Measurements from ENCODE around the gene ZNF580. TPM values are rescaled to one million over a fixed set of nuclear protein-coding genes. Genes with fewer than 3 reads are reported as not detected.
A peak's percentile ranks its signal among the peaks of the same experiment; 100 is the strongest.

The ZNF580 gene
- total and polyA plus RNA-seq, 5 experiments from 2014 or later, result 15.3 to 111 (median 21.7) TPM

GRCh38 chr19:55676889-55677505 lies 36.2 kb downstream of the ZNF580 start:
- DNase-seq, result no peak
- peak overlapping the region in 9 of 10 donors; percentile 1 to 97 (median 86) for H3K27ac Mint-ChIP-seq
- H3K9me3 Mint-ChIP-seq, result no peaks in the 10 kb centered on the region
- peak overlapping the region; percentile 86 to 98 (median 96) for H3K4me3 Mint-ChIP-seq
- H3K27me3 Mint-ChIP-seq, result no peaks in the 10 kb centered on the region
- H3K36me3 Mint-ChIP-seq, result peaks cover 2 to 60% (median 4%) of the 10 kb centered on the region in 3 donors
- H3K4me1 Mint-ChIP-seq, result peaks cover 34 to 75% (median 65%) of the 10 kb centered on the region in 4 donors
- POLR2A ChIA-PET, result interaction anchor here (1.0 to 1.9 kb wide), 2 partner anchors 10 to 23 kb away, joined by 3 to 5 read pairs; partner anchors contain the start of gene U2AF2
- no peak for ATAC-seq

- Mint-ChIP-seq H3K4me1 (peaks cover 34 to 71% (median 66%) of the 10 kb centered on the region in 4 donors), H3K36me3 (peaks cover 2 to 57% (median 4%) of the 10 kb centered on the region in 3 donors), H3K4me3 (peak overlapping the region in 9 of 10 donors; percentile 54 to 98 (median 71)), H3K27ac (peak overlapping the region in 7 of 10 donors; percentile 22 to 84 (median 69)), H3K27me3 (no peaks in the 10 kb centered on the region), H3K9me3 (no peaks in the 10 kb centered on the region)
- POLR2A ChIA-PET, result no interaction called here
- no peak for ATAC-seq
- DNase-seq, result no peak
Measured at GRCh38 chr19:55677572-55678028, 36.8 kb downstream of the ZNF580 start.

DNA sequence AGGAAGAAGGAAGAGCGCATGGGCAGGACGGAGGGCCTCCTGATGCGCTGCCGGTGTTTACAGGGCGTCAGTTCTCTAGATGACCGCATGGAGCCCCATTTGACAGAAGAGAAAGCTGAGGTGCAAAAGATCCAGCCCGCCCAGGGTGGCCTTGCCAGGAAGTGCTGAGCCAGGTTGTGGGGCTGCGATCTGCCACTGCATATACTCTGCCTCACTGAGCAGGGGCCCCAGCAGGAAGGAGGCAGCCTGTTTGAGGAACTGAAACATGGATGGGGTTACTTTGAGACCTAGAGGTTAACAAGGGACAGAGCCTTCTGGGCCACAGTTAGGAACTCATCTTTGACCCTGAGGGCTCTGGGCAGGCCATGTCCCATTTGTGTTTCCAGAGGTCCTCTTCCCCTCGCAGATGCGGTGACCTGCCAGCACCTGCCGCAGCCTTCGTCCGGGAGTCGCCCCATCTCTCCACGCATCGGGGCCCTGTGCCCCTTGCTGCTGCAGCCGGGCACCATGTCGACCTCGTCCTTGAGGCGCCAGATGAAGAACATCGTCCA lies 37.4 kb downstream of the ZNF580 start:
- H3K27ac Mint-ChIP-seq, result peak overlapping the region in 7 of 10 donors; percentile 22 to 84 (median 64)
- POLR2A ChIA-PET, result no interaction called here
- H3K36me3 Mint-ChIP-seq, result peaks cover 2 to 52% (median 4%) of the 10 kb centered on the region in 3 donors
- ATAC-seq (no peak), DNase-seq (peak in 1 of 10 donors; percentile 48)
- peaks cover 34 to 68% (median 65%) of the 10 kb centered on the region in 4 donors for H3K4me1 Mint-ChIP-seq
- peak overlapping the region in 6 of 10 donors; percentile 54 to 98 (median 96) for H3K4me3 Mint-ChIP-seq
- H3K27me3 Mint-ChIP-seq, result no peaks in the 10 kb centered on the region
- no peaks in the 10 kb centered on the region for H3K9me3 Mint-ChIP-seq

DNA sequence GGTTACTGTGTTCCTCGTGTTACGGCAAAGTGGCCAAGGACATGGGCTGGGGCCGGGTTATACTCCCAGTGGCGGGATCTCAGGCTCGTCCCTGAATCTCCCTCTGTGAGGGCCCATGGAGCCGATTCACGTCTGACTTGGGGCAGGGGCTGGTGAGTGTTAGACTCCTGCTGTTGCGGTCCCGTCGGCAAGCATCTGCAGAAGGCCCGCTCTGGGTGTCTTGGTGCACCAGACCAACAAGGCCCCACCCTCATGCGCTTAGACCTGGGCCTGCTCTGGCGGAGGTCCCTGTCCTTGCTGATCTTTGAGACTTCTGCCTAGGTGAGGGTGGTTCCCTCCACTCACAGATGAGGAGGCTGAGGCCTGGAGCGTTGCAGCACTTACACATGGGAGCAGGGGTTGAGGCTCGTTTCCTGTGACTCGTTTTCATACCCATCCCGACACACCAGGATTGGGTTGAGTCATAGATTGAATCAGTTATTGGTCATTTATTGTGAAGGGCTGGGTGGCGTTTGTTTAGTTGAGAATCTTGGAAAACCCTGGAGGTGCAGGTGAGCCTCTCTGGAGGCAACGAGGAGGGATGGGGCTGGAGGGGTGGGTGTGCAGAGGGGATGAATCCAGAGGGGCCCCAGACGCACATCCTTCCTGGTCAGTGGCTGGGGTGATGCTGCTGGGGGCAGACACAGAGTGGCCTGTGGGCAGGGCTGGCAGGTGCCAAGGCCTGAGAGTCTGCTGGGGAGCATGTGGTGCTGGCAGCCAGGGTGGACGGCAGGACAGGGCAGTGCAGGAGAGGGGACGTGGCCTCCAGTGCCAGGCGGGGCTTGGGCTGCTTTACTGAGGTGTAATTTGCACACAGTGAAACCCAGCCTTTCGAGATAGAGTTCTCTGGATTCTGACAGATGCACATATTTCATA lies 38.8 kb downstream of the ZNF580 start:
- H3K27me3 Mint-ChIP-seq, result no peaks in the 10 kb centered on the region
- peak overlapping the region in 5 of 10 donors; percentile 20 to 66 (median 62) for H3K27ac Mint-ChIP-seq
- no peaks in the 10 kb centered on the region for H3K9me3 Mint-ChIP-seq
- POLR2A ChIA-PET, result no interaction called here
- H3K4me3 Mint-ChIP-seq, result peak overlapping the region in 2 of 10 donors; percentile 4 to 30
- peaks cover 31 to 68% (median 59%) of the 10 kb centered on the region in 4 donors for H3K4me1 Mint-ChIP-seq
- H3K36me3 Mint-ChIP-seq, result peaks cover 4 to 51% (median 5%) of the 10 kb centered on the region in 3 donors
- DNase-seq (no peak), ATAC-seq (no peak)

DNA sequence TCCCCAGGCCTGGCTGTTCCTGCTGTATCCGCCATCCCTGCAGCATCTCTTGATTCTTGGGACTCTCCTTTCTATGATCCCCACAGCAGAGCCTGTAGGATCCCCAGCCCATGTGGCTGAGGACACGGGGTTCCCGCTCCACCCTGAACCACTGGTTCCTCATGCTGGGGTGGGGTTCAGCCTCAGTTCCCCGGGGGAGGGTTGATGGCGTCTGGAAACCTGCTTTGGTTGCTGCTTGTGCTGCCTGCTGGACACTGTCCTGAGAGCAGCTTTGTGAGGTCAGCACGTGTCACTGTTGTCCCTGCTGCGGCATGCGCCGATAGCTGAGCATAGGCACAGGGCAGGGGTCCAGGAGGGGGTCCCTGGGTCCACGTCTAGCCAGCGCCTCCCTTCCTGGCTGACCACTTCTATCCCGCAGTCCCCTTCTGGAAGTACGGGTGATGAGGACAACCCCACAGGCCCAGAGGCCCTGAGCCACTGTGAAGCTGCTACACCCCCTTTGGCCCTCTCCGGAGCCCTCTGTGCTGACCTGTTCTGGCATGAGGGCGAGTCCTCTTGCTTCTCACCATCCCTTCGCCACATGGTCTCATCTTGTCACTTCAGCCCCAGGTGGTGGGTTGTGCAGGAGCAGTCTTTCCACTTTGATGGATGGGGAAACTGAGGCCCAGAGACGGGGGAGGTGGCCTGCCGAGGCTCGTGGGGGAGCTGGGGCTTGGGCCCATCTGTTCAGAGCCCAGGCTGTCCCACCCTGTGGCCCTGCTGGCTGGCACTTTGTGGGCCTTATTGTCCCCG lies 39.7 kb downstream of the ZNF580 start:
- no peak for ATAC-seq
- Mint-ChIP-seq H3K4me1 (peaks cover 29 to 68% (median 58%) of the 10 kb centered on the region in 4 donors), H3K36me3 (peaks cover 2 to 56% (median 5%) of the 10 kb centered on the region in 3 donors), H3K9me3 (no peaks in the 10 kb centered on the region), H3K27me3 (no peaks in the 10 kb centered on the region), H3K27ac (peak overlapping the region in 1 of 10 donors; percentile 59), H3K4me3 (peak overlapping the region in 3 of 10 donors; percentile 26 to 56 (median 30))
- DNase-seq, result no peak
- POLR2A ChIA-PET, result no interaction called here

GRCh38 chr19:55681131-55682092 lies 40.6 kb downstream of the ZNF580 start:
- peaks cover 0 to 63% (median 5%) of the 10 kb centered on the region in 3 donors for H3K36me3 Mint-ChIP-seq
- H3K9me3 Mint-ChIP-seq, result no peaks in the 10 kb centered on the region
- peaks cover 28 to 65% (median 56%) of the 10 kb centered on the region in 4 donors for H3K4me1 Mint-ChIP-seq
- no peak for ATAC-seq
- peak overlapping the region in 1 of 10 donors; percentile 20 for H3K4me3 Mint-ChIP-seq
- H3K27me3 Mint-ChIP-seq, result no peaks in the 10 kb centered on the region
- DNase-seq, result no peak
- POLR2A ChIA-PET, result interaction anchor here (0.7 kb wide), 1 partner anchor 23 kb away, joined by 3 read pairs; no protein-coding TSS in a partner anchor
- H3K27ac Mint-ChIP-seq, result no peak overlapping the region

DNA sequence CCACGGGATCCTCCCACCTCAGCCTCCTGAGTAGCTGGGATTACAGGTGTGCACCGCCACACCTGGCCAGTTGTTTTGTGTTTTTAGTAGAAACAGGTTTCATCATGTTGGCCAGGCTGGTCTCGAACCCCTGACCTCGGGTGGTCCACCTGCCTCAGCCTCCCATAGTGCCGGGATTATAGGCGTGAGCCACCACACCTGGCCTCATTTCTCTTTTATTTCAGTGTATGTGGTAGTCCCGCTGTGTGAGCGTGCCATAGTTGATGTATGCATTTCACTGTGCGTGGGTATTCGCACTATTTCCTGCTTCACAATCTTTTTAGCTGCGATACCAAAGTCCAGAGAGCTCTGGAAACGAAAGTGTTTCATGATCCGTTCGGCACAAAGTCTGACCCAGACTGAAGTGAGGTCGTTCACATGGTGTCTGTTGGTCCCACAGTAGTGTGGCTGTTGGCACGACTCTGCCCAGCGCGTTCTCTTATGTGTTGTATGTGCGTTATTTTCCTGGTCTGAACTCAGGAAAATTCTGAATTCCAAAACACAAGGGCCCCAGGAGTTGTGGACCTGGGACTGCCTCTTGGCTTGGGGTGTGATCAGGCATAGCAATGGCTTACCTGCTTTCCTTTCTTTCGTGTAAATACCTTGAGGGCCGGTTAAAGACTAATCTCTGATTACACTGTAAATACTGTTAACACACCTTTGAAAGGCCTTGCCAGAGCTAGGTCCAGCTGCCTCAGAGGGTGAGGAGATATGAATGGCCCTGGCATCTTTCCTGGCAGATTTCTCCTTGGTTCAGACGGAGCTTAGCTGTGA lies 42.9 kb downstream of the ZNF580 start:
- Mint-ChIP-seq H3K27ac (peak overlapping the region in 1 of 10 donors; percentile 24), H3K4me3 (no peak overlapping the region), H3K9me3 (no peaks in the 10 kb centered on the region), H3K27me3 (no peaks in the 10 kb centered on the region), H3K36me3 (peaks cover 0 to 56% (median 3%) of the 10 kb centered on the region in 3 donors), H3K4me1 (peaks cover 14 to 52% (median 35%) of the 10 kb centered on the region in 4 donors)
- POLR2A ChIA-PET, result no interaction called here
- no peak for ATAC-seq
- no peak for DNase-seq

DNA sequence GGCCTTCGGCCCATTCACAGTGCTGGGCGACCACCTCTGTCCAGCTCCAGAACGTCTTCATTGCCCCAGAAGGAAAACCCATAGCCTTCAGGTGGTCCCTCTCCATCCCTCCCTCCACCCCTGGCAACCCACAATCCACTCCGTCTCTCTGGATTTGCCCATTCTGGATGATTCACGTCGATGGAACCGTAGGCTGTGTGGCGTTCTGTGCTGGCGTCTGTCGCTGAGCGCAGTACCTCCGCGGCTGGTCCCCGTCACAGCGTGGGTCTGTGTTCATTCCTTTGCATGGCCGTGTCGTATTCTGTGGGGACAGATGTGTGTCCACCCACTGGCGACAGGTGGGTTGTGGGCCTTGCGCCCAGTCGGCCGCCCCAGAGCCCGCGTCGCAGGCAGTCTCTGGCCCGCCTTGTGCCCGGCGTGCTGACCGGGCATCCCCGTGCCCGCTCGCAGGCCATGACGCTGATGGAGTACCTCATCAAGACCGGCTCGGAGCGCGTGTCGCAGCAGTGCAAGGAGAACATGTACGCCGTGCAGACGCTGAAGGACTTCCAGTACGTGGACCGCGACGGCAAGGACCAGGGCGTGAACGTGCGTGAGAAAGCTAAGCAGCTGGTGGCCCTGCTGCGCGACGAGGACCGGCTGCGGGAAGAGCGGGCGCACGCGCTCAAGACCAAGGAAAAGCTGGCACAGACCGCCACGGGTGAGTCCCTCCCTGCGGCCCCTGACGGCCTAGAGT lies 44.3 kb downstream of the ZNF580 start:
- H3K27ac Mint-ChIP-seq, result peak overlapping the region in 1 of 10 donors; percentile 15
- H3K36me3 Mint-ChIP-seq, result peaks cover 0 to 54% (median 3%) of the 10 kb centered on the region in 3 donors
- no peaks in the 10 kb centered on the region for H3K9me3 Mint-ChIP-seq
- POLR2A ChIA-PET, result no interaction called here
- peaks cover 10 to 44% (median 20%) of the 10 kb centered on the region in 4 donors for H3K4me1 Mint-ChIP-seq
- ATAC-seq, result no peak
- H3K4me3 Mint-ChIP-seq, result no peak overlapping the region
- DNase-seq, result peak in 1 of 10 donors; percentile 58
- H3K27me3 Mint-ChIP-seq, result no peaks in the 10 kb centered on the region

- no peaks in the 10 kb centered on the region for H3K9me3 Mint-ChIP-seq
- peak in 1 of 10 donors; percentile 40 for DNase-seq
- H3K27ac Mint-ChIP-seq, result no peak overlapping the region
- H3K27me3 Mint-ChIP-seq, result no peaks in the 10 kb centered on the region
- POLR2A ChIA-PET, result no interaction called here
- no peak for ATAC-seq
- peaks cover 8 to 38% (median 16%) of the 10 kb centered on the region in 4 donors for H3K4me1 Mint-ChIP-seq
- H3K4me3 Mint-ChIP-seq, result no peak overlapping the region
- H3K36me3 Mint-ChIP-seq, result peaks cover 0 to 52% (median 3%) of the 10 kb centered on the region in 3 donors
Measured at GRCh38 chr19:55685776-55686175, 45.0 kb downstream of the ZNF580 start.

All from naive thymus-derived CD8-positive, alpha-beta T cell (primary cell).